GM06990 (cell line): ENCODE results near the gene INTS6L.

Experiments used
- DNase-seq: peaks from one replicate; pipeline ENCODE4 v3.0.0-alpha.2; 2011; ENCODE audit not compliant: insufficient read length; ENCODE audit errors: extremely low read depth
- H3K27me3 ChIP-seq: replicated peaks from 2 replicates; pipeline ENCODE4 v1.6.0; 2011; ENCODE audit warnings: low read length; ENCODE audit not compliant: control insufficient read depth, insufficient read depth
- H3K36me3 ChIP-seq: 2 replicates; pipeline ENCODE4 v1.5.1; 2011; ENCODE audit warnings: low read length; ENCODE audit not compliant: control insufficient read depth, insufficient read depth
- H3K4me3 ChIP-seq: replicated peaks from 2 replicates; pipeline ENCODE4 v1.5.1; 2011; ENCODE audit warnings: low read depth, mild to moderate bottlenecking, control low read depth, low read length
- TF ChIP-seq, protein P1 (sequence below): IDR thresholded peaks from 2 replicates; pipeline ENCODE4 v1.5.1; 2011; ENCODE audit warnings: low read length, control low read depth, mild to moderate bottlenecking, inconsistent platforms; ENCODE audit not compliant: insufficient read depth, poor library complexity, severe bottlenecking

Gene INTS6L, protein sequence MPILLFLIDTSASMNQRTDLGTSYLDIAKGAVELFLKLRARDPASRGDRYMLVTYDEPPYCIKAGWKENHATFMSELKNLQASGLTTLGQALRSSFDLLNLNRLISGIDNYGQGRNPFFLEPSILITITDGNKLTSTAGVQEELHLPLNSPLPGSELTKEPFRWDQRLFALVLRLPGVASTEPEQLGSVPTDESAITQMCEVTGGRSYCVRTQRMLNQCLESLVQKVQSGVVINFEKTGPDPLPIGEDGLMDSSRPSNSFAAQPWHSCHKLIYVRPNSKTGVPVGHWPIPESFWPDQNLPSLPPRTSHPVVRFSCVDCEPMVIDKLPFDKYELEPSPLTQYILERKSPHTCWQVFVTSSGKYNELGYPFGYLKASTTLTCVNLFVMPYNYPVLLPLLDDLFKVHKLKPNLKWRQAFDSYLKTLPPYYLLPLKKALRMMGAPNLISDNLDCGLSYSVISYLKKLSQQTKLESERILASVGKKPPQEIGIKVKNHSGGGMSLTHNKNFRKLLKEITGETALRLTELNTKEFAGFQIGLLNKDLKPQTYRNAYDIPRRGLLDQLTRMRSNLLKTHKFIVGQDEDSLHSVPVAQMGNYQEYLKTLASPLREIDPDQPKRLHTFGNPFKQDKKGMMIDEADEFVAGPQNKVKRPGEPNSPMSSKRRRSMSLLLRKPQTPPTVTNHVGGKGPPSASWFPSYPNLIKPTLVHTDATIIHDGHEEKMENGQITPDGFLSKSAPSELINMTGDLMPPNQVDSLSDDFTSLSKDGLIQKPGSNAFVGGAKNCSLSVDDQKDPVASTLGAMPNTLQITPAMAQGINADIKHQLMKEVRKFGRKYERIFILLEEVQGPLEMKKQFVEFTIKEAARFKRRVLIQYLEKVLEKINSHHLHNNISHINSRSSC

DNA sequence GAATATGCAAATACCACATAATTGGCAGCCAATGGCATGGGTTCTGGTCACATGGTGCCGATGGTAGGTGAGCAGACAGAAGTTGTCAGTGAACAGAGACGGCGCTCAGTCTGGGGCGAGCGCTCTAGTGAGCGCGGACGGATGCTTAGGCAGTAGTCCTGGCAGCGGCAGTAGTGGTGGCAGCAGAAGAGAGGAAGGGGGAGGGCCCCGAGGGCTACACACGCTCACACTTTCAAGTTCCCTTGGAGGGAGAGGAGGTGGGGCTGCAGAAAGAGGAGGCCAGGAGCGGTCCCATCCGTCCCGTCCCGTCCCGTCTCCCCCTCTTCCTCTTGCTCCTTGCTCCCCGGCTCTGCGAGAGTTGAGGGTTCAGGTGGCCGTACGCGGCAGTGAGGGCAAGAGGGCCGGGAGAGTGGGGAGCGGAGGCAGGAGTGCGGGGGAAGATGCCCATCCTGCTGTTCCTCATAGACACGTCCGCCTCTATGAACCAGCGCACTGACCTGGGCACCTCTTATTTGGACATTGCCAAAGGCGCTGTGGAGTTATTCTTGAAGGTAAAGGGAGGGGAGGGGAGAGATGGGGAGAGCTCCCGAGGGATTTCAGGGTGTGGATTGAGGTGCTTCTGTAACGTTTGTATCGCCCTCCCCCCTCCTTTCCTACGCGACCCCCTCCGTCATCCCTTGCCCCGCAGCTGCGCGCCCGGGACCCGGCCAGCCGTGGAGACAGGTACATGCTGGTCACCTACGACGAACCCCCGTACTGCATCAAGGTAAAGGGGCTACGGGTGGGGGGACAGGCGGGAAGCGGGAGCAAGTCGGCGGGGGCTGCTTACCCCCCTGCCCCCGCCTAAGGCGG lies at the start of gene INTS6L:
Gene INTS6L, plus strand, starts transcription at position 108 of the 852 bp plus-strand sequence. Its CDS starts 333 bp downstream, at position 441.
- H3K36me3 ChIP-seq = no peaks in the 10 kb centered on the region
- TF ChIP-seq, protein P1, sequence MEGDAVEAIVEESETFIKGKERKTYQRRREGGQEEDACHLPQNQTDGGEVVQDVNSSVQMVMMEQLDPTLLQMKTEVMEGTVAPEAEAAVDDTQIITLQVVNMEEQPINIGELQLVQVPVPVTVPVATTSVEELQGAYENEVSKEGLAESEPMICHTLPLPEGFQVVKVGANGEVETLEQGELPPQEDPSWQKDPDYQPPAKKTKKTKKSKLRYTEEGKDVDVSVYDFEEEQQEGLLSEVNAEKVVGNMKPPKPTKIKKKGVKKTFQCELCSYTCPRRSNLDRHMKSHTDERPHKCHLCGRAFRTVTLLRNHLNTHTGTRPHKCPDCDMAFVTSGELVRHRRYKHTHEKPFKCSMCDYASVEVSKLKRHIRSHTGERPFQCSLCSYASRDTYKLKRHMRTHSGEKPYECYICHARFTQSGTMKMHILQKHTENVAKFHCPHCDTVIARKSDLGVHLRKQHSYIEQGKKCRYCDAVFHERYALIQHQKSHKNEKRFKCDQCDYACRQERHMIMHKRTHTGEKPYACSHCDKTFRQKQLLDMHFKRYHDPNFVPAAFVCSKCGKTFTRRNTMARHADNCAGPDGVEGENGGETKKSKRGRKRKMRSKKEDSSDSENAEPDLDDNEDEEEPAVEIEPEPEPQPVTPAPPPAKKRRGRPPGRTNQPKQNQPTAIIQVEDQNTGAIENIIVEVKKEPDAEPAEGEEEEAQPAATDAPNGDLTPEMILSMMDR = no peak
- peak; percentile 85 for DNase-seq
- H3K27me3 ChIP-seq = no peaks in the 10 kb centered on the region
- peak within 1 kb of the TSS; percentile 74 for H3K4me3 ChIP-seq

DNA sequence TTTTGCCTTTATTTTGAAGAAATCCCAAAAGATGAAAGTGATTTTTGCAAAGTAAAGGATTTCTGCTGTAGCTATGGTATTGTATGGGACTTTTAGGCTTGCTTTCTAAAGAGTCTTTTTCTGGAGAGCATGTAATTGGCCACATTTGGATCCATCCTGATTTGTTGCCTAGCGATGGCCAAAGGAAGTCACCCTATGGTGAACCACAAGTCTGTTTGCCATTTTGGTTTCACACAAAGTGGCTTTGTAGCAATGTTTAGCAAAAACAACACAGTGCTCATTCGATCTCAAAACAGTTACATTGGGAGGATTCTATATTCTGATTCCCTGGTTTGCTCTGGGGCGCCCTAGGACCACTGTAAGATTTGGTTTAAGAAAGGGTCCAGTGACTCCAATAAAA lies 44.1 kb upstream of the INTS6L start:
- no peak overlapping the region for H3K4me3 ChIP-seq
- TF ChIP-seq, protein P1 = no peak
- no peaks in the 10 kb centered on the region for H3K36me3 ChIP-seq
- no peak for DNase-seq
- H3K27me3 ChIP-seq = no peaks in the 10 kb centered on the region

DNA sequence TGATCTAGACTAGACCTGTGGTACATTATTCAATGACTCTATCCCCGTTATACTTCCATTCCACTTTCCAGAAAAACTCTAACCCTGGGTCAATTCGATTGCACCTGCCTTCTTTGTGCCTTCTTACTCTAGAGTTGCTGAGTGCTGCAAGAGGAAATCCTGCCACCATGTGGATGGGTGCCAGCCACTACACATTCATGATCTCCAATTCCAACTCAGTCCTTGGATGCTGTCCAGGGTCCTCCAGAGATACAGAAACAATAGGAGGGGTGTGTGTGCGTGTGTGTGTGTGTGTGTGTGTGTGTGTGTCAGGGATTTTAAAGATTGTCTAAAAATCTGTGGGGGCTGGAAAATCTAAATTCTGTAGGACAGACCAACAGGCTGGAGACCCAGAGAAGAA lies 42.9 kb upstream of the INTS6L start:
- TF ChIP-seq, protein P1 = peak; percentile 50
- H3K27me3 ChIP-seq = no peaks in the 10 kb centered on the region
- H3K4me3 ChIP-seq = no peak overlapping the region
- H3K36me3 ChIP-seq = no peaks in the 10 kb centered on the region
- no peak for DNase-seq

DNA sequence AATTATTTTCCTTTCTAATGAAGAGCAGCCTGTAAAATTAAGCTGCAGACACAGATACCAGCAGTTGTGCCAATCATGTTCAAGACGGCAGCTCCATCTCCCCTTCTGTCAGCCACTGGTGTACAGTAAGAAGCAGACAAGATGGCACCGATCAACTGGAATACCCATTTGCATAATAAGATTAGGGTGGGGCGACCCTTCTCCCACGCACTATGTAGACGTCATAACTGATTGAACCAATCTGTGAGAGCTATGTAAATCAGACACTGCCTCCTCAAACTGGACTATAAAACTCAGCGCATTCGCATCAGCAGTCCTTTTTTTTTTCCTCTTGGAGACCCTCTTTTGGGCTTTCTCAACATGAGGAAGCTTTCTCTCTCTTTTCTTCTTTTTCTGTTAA lies 40.4 kb upstream of the INTS6L start:
- no peak for DNase-seq
- TF ChIP-seq, protein P1 = no peak
- no peaks in the 10 kb centered on the region for H3K27me3 ChIP-seq

DNA sequence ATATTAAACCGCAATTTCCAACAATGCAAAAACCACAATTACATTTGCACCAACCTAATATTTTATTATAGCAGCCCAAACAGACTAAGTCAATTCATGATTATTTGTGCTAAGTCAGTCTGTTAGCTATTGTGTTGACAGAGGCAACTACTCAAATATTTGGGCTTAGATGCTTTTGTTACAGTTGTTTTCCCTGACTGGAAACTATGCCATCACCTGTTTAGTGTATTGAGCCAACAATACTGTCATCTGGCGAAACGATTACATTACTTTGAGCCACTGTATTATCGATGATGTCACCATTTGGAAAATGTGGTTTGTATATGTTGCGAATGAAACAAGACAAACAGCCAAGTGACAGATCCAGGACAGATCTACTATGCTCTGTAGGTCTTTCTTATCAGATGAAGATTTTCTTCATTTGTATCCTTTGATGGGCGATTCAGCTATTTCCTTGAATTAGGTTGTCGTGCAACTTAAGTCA lies 38.7 kb upstream of the INTS6L start:
- H3K36me3 ChIP-seq = no peaks in the 10 kb centered on the region
- no peak for DNase-seq
- no peak overlapping the region for H3K4me3 ChIP-seq
- TF ChIP-seq, protein P1 = no peak
- no peaks in the 10 kb centered on the region for H3K27me3 ChIP-seq

More for the DNA sequence above, 40.4 kb upstream of the INTS6L start:
- Histone ChIP-seq H3K4me3 (no peak overlapping the region), H3K36me3 (no peaks in the 10 kb centered on the region)
